ENCODE results near the gene RELT. TPM values are rescaled to one million over a fixed set of nuclear protein-coding genes. Genes with fewer than 3 reads are reported as not detected.
A peak's percentile ranks its signal among the peaks of the same experiment; 100 is the strongest.

The RELT gene
- polyA plus RNA-seq, 1 donor, result 3.3 TPM

DNA sequence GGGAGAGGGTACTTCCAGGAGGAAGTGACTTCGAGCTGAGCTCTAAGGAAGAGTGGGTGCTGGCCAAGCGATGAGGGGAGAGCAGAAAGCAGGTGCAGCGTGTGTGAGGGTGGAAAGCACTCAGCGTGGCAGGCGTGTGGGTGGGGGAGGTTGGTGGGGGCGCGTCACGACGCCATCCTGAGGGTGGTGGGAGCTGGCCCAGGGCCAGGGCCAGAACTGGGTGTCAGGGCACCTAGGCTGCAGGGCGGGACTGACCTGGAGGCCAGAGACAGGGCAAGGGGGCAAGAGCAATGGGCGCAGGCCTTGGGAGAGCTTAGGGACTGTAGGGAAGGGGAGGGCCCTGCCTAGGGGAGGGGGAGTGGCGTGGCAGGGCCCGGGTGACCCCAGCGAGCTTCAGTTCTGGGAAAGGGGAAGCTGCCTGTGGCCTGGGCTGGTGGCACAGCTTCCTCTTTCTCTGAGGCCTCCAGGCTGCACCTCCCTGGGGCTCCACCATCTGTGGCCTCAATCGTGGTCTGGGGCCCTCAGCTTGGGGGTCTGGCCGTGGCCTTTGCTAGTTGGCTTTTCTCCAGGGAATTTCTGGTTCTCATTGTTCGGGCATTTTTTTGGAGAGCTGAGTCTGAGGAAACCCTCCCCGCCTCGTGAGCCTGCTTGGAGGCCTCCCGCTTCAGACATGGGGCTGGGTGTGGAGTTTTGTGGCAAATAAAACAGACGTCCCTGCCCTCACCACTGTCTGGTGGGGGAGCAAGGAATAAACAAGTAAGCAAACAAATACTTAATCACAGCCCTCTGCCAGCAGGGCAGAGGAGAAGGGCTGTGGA is 8.9 kb downstream of the RELT start:
- H3K36me3 ChIP-seq (ENCODE audit: control insufficient read depth, insufficient read depth, low read length), result no peaks in the 10 kb centered on the region
- no peak overlapping the region for H3K4me3 ChIP-seq (ENCODE audit: low read length)
- DNase-seq, result no peak
- peaks cover 26% of the 10 kb centered on the region for H3K4me1 ChIP-seq (ENCODE audit: control insufficient read depth, insufficient read depth, low read length)
- peak overlapping the region; percentile 21 for H3K27ac ChIP-seq (ENCODE audit: low read length)
- WGBS (ENCODE audit: insufficient coverage, low lambda C conversion rate), result 100% methylated on average over 1 of the region's 21 CpGs
- no peaks in the 10 kb centered on the region for H3K9me3 ChIP-seq (ENCODE audit: control insufficient read depth, low read depth, low read length)
- no peaks in the 10 kb centered on the region for H3K27me3 ChIP-seq (ENCODE audit: control insufficient read depth, insufficient read depth, low read length)

DNA sequence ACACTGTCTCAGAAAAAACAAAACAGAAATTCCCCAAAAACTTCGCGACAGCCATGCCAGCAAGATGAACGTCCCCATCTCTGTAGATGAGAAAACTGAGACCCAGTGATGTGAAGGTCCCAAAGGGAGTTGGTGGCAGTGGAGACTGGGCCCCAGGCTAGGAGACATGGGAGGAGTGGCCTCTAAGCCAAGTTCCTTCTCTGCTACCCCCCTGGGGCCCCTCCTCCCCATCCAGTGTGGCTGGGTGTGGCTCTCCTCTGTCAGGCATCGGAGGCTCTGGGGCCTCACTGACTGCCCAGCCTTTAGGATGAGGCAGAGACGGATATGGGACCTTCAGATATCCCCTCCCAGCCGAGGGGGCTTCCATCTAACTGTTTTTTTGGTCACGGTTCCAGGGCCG is 9.8 kb downstream of the RELT start:
- H3K36me3 ChIP-seq (ENCODE audit: control insufficient read depth, insufficient read depth, low read length), result no peaks in the 10 kb centered on the region
- no peaks in the 10 kb centered on the region for H3K9me3 ChIP-seq (ENCODE audit: control insufficient read depth, low read depth, low read length)
- no CpG with 5 or more reads among the region's 8 CpGs for WGBS (ENCODE audit: insufficient coverage, low lambda C conversion rate)
- H3K27me3 ChIP-seq (ENCODE audit: control insufficient read depth, insufficient read depth, low read length), result no peaks in the 10 kb centered on the region
- H3K4me1 ChIP-seq (ENCODE audit: control insufficient read depth, insufficient read depth, low read length), result peaks cover 26% of the 10 kb centered on the region
- H3K4me3 ChIP-seq (ENCODE audit: low read length), result no peak overlapping the region
- H3K27ac ChIP-seq (ENCODE audit: low read length), result no peak overlapping the region
- peak in 1 of 2 donors; percentile 34 for DNase-seq

DNA sequence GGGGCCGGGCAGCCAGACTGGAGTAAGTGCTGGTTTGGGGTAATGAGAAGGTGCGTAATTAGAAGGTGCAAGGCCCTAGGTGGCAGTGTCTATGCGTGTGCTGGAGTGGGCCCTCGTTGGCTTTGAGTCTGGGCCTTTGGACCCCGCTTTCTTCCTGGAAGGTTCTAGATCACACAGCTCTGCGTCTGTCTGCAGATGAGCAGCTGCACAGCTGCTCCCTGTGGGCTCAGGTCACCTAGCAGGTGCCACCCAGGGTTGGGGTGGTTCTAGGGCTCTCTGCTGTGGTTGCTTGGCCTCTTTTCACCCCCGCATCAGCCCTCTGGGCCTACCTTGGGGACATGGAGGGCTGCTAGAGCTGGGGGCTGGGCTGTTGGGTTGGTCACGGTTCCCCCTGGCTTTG is 10.3 kb downstream of the RELT start:
- no peak overlapping the region for H3K4me3 ChIP-seq (ENCODE audit: low read length)

DNA sequence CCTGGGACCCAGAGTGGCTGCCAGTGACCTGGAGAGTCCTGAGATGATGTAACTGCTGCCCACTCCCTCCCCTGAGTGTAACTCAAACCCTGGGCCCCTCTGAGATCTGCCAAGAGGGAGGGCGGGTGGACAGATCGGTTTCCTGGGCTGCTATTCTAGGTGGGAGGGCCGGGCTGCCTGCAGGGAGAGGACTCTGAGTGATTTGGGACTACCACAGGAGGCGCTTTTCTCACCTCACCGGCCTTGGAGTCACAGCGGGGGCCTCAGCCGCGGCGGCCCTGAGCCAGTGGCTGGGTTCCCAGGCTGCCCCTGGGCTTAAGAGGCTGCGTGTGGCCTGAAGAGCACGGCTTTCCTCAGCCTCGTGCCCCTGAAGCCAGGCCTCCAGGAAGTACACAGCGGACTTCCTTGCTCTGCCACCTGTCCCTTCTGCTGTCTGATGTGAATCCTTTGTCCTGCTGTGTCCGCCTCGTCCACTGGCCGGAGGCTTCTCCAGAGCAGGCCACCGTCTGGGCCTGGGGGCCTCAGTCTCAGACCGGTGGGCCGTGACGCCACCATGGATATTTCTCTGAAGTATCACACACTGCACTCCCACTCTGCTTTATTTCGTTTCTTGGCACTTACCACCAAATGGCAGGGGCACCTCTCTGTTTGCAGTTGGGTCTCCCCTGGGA is 11.5 kb downstream of the RELT start:
- Histone ChIP-seq H3K36me3 (ENCODE audit: control insufficient read depth, insufficient read depth, low read length) (no peaks in the 10 kb centered on the region), H3K27ac (ENCODE audit: low read length) (no peak overlapping the region), H3K9me3 (ENCODE audit: control insufficient read depth, low read depth, low read length) (no peaks in the 10 kb centered on the region), H3K4me3 (ENCODE audit: low read length) (no peak overlapping the region), H3K27me3 (ENCODE audit: control insufficient read depth, insufficient read depth, low read length) (no peaks in the 10 kb centered on the region), H3K4me1 (ENCODE audit: control insufficient read depth, insufficient read depth, low read length) (peaks cover 25% of the 10 kb centered on the region)
- DNase-seq, result no peak
- 60% methylated on average over 1 of the region's 21 CpGs for WGBS (ENCODE audit: insufficient coverage, low lambda C conversion rate)

More for the DNA sequence above, 10.3 kb downstream of the RELT start:
- no peaks in the 10 kb centered on the region for H3K27me3 ChIP-seq (ENCODE audit: control insufficient read depth, insufficient read depth, low read length)
- H3K4me1 ChIP-seq (ENCODE audit: control insufficient read depth, insufficient read depth, low read length), result peaks cover 26% of the 10 kb centered on the region
- WGBS (ENCODE audit: insufficient coverage, low lambda C conversion rate), result no CpG with 5 or more reads among the region's 8 CpGs
- no peak overlapping the region for H3K27ac ChIP-seq (ENCODE audit: low read length)
- H3K36me3 ChIP-seq (ENCODE audit: control insufficient read depth, insufficient read depth, low read length), result no peaks in the 10 kb centered on the region
- no peaks in the 10 kb centered on the region for H3K9me3 ChIP-seq (ENCODE audit: control insufficient read depth, low read depth, low read length)
- DNase-seq, result no peak

DNA sequence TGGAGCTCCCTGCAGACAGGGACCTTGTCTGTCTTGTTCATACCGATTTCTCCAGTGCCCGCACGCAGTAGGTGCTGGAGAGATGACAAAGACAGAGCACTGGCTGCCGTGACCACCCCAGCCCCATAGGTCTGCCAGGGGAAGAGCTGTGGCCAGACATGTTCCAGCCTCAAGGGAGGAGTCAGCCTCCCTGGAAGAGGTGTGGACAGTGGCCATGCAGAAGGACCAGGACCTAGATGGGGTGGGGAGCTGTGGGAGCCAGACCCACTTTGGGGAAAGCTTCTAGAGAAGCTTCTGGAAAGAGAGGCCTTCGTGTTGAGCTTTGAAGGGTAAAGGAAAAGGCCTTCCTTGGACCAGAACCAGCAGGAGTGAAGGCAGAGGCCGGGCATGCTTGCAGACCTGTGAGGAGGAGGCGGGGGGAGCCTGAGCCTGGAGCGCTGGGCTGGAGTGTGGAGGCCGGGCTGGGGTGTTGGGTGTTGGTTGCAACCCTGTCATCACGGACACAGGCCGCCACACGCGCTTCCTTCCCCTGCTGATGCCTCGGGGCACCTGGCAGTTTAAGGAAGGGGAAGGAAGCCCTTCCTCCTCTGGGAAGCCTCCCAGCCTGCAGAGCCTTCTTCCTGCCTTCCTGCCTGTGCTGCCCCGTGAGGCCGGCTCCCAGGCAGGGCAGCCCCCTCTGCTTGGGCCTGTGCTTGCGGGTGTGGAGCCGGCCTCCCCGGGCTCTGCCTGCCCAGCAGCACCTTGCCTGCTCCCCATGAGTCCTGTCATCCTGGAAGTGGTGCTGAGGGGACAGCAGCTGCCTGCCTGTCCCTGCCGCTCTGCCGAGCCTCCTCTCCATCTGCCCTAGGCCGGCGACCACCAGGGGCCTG is 12.3 kb downstream of the RELT start:
- H3K9me3 ChIP-seq (ENCODE audit: control insufficient read depth, low read depth, low read length), result no peaks in the 10 kb centered on the region
- DNase-seq, result no peak
- peaks cover 19% of the 10 kb centered on the region for H3K4me1 ChIP-seq (ENCODE audit: control insufficient read depth, insufficient read depth, low read length)
- no peaks in the 10 kb centered on the region for H3K36me3 ChIP-seq (ENCODE audit: control insufficient read depth, insufficient read depth, low read length)
- no peak overlapping the region for H3K27ac ChIP-seq (ENCODE audit: low read length)
- no peaks in the 10 kb centered on the region for H3K27me3 ChIP-seq (ENCODE audit: control insufficient read depth, insufficient read depth, low read length)
- no peak overlapping the region for H3K4me3 ChIP-seq (ENCODE audit: low read length)
- 60% methylated on average over 1 of the region's 23 CpGs for WGBS (ENCODE audit: insufficient coverage, low lambda C conversion rate)

DNA sequence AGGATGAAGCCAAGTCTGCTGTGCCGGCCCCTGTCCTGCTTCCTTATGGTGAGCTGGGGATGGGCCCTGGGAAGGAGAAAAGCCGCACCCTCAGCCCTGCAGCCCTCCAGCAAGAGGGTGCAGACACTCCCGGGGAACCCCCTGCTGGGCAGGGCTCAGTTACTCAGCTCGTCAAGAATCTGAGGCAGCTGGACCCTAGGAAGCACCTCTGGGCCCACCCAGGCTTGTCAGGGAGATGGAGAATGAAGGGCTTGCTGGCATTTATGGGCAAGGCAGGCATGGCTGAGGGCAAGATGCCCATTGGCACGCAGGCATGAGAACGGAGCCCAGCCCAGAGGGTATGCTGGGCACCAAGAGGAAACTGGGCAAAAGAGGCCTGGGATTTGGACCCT is 12.9 kb downstream of the RELT start:
- Histone ChIP-seq H3K27me3 (ENCODE audit: control insufficient read depth, insufficient read depth, low read length) (no peaks in the 10 kb centered on the region), H3K27ac (ENCODE audit: low read length) (no peak overlapping the region), H3K36me3 (ENCODE audit: control insufficient read depth, insufficient read depth, low read length) (no peaks in the 10 kb centered on the region), H3K4me1 (ENCODE audit: control insufficient read depth, insufficient read depth, low read length) (peaks cover 14% of the 10 kb centered on the region), H3K4me3 (ENCODE audit: low read length) (no peak overlapping the region), H3K9me3 (ENCODE audit: control insufficient read depth, low read depth, low read length) (no peaks in the 10 kb centered on the region)
- WGBS (ENCODE audit: insufficient coverage, low lambda C conversion rate), result no CpG with 5 or more reads among the region's 6 CpGs
- no peak for DNase-seq

DNA sequence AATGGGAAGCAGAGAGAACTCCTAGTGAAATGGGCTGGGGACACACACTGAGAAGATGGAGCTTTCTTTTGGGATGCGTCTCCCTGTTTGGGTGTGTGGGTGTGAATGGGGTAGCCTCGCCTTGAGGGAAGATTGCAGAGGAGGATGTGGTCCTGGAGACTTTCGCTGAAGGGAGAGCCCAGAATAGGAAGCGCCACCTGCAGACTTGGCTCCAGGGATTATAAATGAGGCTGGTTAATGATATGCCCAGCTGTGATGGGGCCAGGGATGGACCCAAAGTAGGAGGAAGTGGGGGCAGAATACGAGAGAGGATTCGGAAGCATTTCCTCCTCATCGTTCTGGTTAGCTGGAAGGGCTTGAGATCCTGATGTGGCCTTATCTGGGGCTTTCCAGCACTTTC is 13.7 kb downstream of the RELT start:
- no peak overlapping the region for H3K27ac ChIP-seq (ENCODE audit: low read length)
- peaks cover 14% of the 10 kb centered on the region for H3K4me1 ChIP-seq (ENCODE audit: control insufficient read depth, insufficient read depth, low read length)
- no peaks in the 10 kb centered on the region for H3K9me3 ChIP-seq (ENCODE audit: control insufficient read depth, low read depth, low read length)
- H3K36me3 ChIP-seq (ENCODE audit: control insufficient read depth, insufficient read depth, low read length), result no peaks in the 10 kb centered on the region
- WGBS (ENCODE audit: insufficient coverage, low lambda C conversion rate), result no CpG with 5 or more reads among the region's 7 CpGs
- no peak for DNase-seq
- no peak overlapping the region for H3K4me3 ChIP-seq (ENCODE audit: low read length)
- no peaks in the 10 kb centered on the region for H3K27me3 ChIP-seq (ENCODE audit: control insufficient read depth, insufficient read depth, low read length)

DNA sequence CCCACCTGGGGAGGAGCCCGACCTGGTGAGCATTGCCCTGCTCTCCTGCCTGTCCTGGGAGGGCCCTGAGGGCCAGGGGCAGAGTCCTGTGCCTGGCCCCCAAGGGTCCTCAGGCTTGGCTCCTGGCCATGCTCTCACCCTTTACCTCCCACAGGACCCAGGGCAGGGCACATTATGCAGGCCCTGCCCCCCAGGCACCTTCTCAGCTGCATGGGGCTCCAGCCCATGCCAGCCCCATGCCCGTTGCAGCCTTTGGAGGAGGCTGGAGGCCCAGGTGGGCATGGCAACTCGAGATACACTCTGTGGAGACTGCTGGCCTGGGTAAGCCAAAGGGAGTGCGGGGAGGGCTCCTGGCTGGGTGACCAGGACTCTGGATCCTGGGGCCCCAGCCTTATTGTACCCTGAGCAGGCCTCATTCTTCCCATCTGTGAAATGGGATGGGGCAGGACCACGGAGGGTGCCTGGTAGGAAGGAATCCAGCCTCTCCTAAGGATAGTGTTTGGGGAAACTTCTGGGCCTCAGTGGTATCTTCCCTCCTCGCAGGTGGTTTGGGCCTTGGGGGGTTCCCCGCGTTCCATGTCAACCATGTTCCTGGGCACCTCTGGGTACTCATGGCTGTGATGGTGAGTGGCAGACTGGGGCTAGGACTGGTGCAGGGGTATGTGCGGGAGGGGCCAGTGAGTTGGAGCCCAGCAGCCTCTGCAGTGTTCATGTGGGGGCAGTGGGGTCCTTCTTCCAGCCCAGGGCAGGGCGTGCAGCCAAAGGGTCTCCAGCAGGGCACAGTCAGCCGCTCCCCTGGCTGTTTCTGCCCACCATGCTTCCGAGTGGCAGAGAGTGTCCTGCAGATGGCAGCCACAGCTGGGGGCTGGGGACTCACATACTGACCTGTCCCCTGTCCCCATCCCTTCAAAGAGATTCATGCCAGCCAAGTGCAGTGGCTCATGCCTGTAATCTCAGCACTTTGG is 14.7 kb downstream of the RELT start:
- WGBS (ENCODE audit: insufficient coverage, low lambda C conversion rate), result no CpG with 5 or more reads among the region's 12 CpGs
- H3K27ac ChIP-seq (ENCODE audit: low read length), result no peak overlapping the region

DNA sequence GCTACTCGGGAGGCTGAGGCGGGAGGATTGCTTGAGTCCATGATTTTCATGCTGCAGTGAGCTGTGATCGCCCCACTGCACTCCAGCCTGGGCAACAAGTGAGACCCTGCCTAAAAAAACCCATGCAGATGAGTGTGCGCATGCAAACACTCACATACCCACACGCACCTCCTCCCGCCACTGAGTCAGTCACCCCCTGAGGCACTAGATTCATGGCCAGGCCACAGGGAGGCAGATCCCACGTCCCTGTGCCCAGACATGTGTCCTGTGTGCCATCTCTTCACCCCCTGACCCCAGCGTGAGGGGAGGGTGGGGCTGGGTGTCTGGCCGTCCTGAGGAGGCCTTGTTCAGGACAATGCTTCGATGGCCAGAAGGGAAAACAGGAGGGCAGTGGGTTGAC is 15.5 kb downstream of the RELT start:
- Histone ChIP-seq H3K9me3 (ENCODE audit: control insufficient read depth, low read depth, low read length) (no peaks in the 10 kb centered on the region), H3K4me1 (ENCODE audit: control insufficient read depth, insufficient read depth, low read length) (no peaks in the 10 kb centered on the region), H3K4me3 (ENCODE audit: low read length) (no peak overlapping the region), H3K27me3 (ENCODE audit: control insufficient read depth, insufficient read depth, low read length) (no peaks in the 10 kb centered on the region), H3K27ac (ENCODE audit: low read length) (no peak overlapping the region), H3K36me3 (ENCODE audit: control insufficient read depth, insufficient read depth, low read length) (no peaks in the 10 kb centered on the region)
- WGBS (ENCODE audit: insufficient coverage, low lambda C conversion rate), result no CpG with 5 or more reads among the region's 10 CpGs
- no peak for DNase-seq

More for the DNA sequence above, 14.7 kb downstream of the RELT start:
- Histone ChIP-seq H3K27me3 (ENCODE audit: control insufficient read depth, insufficient read depth, low read length) (no peaks in the 10 kb centered on the region), H3K9me3 (ENCODE audit: control insufficient read depth, low read depth, low read length) (no peaks in the 10 kb centered on the region), H3K4me1 (ENCODE audit: control insufficient read depth, insufficient read depth, low read length) (peaks cover 5% of the 10 kb centered on the region), H3K36me3 (ENCODE audit: control insufficient read depth, insufficient read depth, low read length) (no peaks in the 10 kb centered on the region), H3K4me3 (ENCODE audit: low read length) (no peak overlapping the region)
- no peak for DNase-seq
